B cell (primary cell): ENCODE data around the gene TUBA1C. TPM values are rescaled to one million over a fixed set of nuclear protein-coding genes. Genes with fewer than 3 reads are reported as not detected.

ENCODE experiments used
- ATAC-seq: fragments of 200-7000 bp; cut with Tn5 transposase; one replicate; pipeline ENCODE4 v1.10.0; 2021; ENCODE audit warnings: low read depth, mild to moderate bottlenecking, moderate number of reproducible peaks, moderate library complexity
- CTCF ChIA-PET: fragments of 350-600 bp; sonication (Branson Sonifier 250); formaldehyde crosslinking; loops from one replicate; lab custom pipeline; 2021; ENCODE audit warnings: antibody characterized with exemption, inconsistent platforms; lab: Charles Lee
- POLR2A ChIA-PET: fragments of 350-600 bp; sonication (Branson Sonifier 250); formaldehyde crosslinking; loops from one replicate; lab custom pipeline; 2021; ENCODE audit warnings: antibody characterized with exemption; lab: Charles Lee
- DNase-seq: peaks from one replicate; pipeline ENCODE4 v3.0.0; 2013
- H2AFZ ChIP-seq: 2 replicates; pipeline ENCODE4 v1.6.1; 2012; ENCODE audit warnings: mild to moderate bottlenecking, low read depth, low read length; ENCODE audit not compliant: insufficient read depth, poor library complexity, severe bottlenecking
- H3K27ac ChIP-seq, 2 donors: 1 replicate in 1 of 2; 2 replicates in 1 of 2; pipeline ENCODE4 v1.5.1; 2012 to 2013; ENCODE audit warnings: low read length in 2 of 2, mild to moderate bottlenecking in 2 of 2, moderate library complexity in 1 of 2
- H3K27me3 ChIP-seq, 4 experiments: fragments of 200-600 bp in 1 of 4; sonication (generic) in 1 of 4; replicated peaks in 1 of 4; 1 replicate in 2 of 4; 2 replicates in 2 of 4; pipeline versions ENCODE4 v1.6.1 to v1.7.0; 2013 to 2016; ENCODE audit warnings: low read length in 3 of 4, mild to moderate bottlenecking in 2 of 4, mixed read lengths in 1 of 4, moderate library complexity in 1 of 4; ENCODE audit not compliant: insufficient read depth in 4 of 4, control insufficient read depth in 3 of 4; ENCODE audit errors: control extremely low read depth in 1 of 4
- H3K36me3 ChIP-seq, 2 experiments: replicated peaks in 1 of 2; 1 replicate in 1 of 2; 2 replicates in 1 of 2; pipeline versions ENCODE4 v1.6.1 to v1.7.1; 2013; ENCODE audit warnings: low read length in 1 of 2; ENCODE audit not compliant: insufficient read depth in 2 of 2, control insufficient read depth in 1 of 2; ENCODE audit errors: control extremely low read depth in 1 of 2, extremely low read depth in 1 of 2
- H3K4me1 ChIP-seq, 2 donors: fragments of 200-600 bp in 1 of 2; sonication (generic) in 1 of 2; 1 replicate in 1 of 2; 2 replicates in 1 of 2; pipeline versions ENCODE4 v1.5.1 to v1.6.1; 2013 to 2017; ENCODE audit warnings: low read length in 2 of 2; ENCODE audit not compliant: control insufficient read depth in 2 of 2, insufficient read depth in 2 of 2
- H3K4me2 ChIP-seq: replicated peaks from 2 replicates; pipeline ENCODE3; 2012; ENCODE audit warnings: mild to moderate bottlenecking, low read depth, low read length; ENCODE audit not compliant: poor library complexity, severe bottlenecking
- H3K4me3 ChIP-seq, 5 experiments: fragments of 200-600 bp in 1 of 5; sonication (generic) in 1 of 5; 1 replicate in 3 of 5; 2 replicates in 2 of 5; pipeline versions ENCODE4 v1.5.1 to v1.7.0; 2011 to 2016; ENCODE audit warnings: low read length in 4 of 5, mild to moderate bottlenecking in 4 of 5, low read depth in 2 of 5, control low read depth in 1 of 5, moderate library complexity in 1 of 5; ENCODE audit not compliant: insufficient read depth in 1 of 5; ENCODE audit errors: control extremely low read depth in 1 of 5, extremely low read depth in 1 of 5
- H3K79me2 ChIP-seq: fragments of 200-600 bp; sonication (generic); one replicate; pipeline ENCODE4 v1.6.0; 2016; ENCODE audit warnings: low read length; ENCODE audit not compliant: control insufficient read depth, insufficient read depth
- H3K9ac ChIP-seq: fragments of 200-600 bp; sonication (generic); 2 replicates; pipeline ENCODE4 v1.6.1; 2017; ENCODE audit warnings: mild to moderate bottlenecking, low read length, moderate library complexity
- H3K9me3 ChIP-seq, 3 donors: one replicate each; pipeline versions ENCODE4 v1.6.1 to v1.7.1; 2013; ENCODE audit warnings: low read length in 2 of 3; ENCODE audit not compliant: control insufficient read depth in 2 of 3, insufficient read depth in 1 of 3; ENCODE audit errors: control extremely low read depth in 1 of 3
- H4K20me1 ChIP-seq: 2 replicates; pipeline ENCODE4 v1.6.0; 2012; ENCODE audit warnings: mild to moderate bottlenecking, low read length; ENCODE audit not compliant: insufficient read depth, control insufficient read depth, poor library complexity, severe bottlenecking
- H3K27ac Mint-ChIP-seq: one replicate; pipeline ENCODE4 v1.8.0; 2021; ENCODE audit warnings: mixed read lengths
- H3K27me3 Mint-ChIP-seq: one replicate; pipeline ENCODE4 v1.8.0; 2021; ENCODE audit warnings: mixed read lengths
- H3K4me1 Mint-ChIP-seq: one replicate; pipeline ENCODE4 v1.8.0; 2021; ENCODE audit warnings: mixed read lengths
- H3K4me3 Mint-ChIP-seq: one replicate; pipeline ENCODE4 v1.8.0; 2021; ENCODE audit warnings: mixed read lengths
- H3K9me3 Mint-ChIP-seq: one replicate; pipeline ENCODE4 v1.8.0; 2022; ENCODE audit warnings: mixed read lengths; ENCODE audit not compliant: insufficient read depth
- CTCF ChIP-seq: fragments of 200-600 bp; IDR thresholded peaks from one replicate; pipeline ENCODE4 v1.8.0; 2022; ENCODE audit warnings: antibody characterized with exemption, mild to moderate bottlenecking
- EZH2 ChIP-seq: IDR thresholded peaks from 2 replicates; pipeline ENCODE4 v1.6.1; 2012; ENCODE audit warnings: borderline replicate concordance, low read depth, mild to moderate bottlenecking, moderate library complexity, low read length; ENCODE audit not compliant: insufficient read depth, poor library complexity, severe bottlenecking
- WGBS: methylation state at CpG from one replicate; pipeline ENCODE4 v1.1.5; 2013; ENCODE audit warnings: missing lambda C conversion rate; ENCODE audit not compliant: insufficient coverage; 5-methylcytosine and 5-hydroxymethylcytosine counted together
- intact Hi-C: fragments of 100-400 bp; cut with micrococcal nuclease; formaldehyde crosslinking; loops from one replicate; pipeline ENCODE4 v1.10.0; 2022
- polyA plus RNA-seq: library from polyadenylated mRNA; depleted of rRNA; stranded (reverse); fragments of >200 nt; gene quantifications from 2 replicates; pipeline ENCODE4 v1.2.3, GENCODE V29; 2012
- total RNA-seq, 2 donors: library from RNA; stranded (reverse); fragments of 120-200 nt in 1 of 2; gene quantifications; 1 replicate in 1 of 2; 2 replicates in 1 of 2; pipeline versions ENCODE4 v1.2.3 to v1.2.4, GENCODE V29; 2013 to 2022

The TUBA1C gene
- total and polyA plus RNA-seq, 2 donors (not counting 1 experiment from before 2014, with no cell fraction given), result 34.9 to 121 TPM

- WGBS, result 51% methylated on average over 6 of the region's 6 CpGs
- Histone ChIP-seq H4K20me1 (no peaks in the 10 kb centered on the region), H3K27ac (no peak overlapping the region), H3K27me3 (peaks cover 0 to 68% (median 34%) of the 10 kb centered on the region in 4 experiments), H2AFZ (no peak overlapping the region), H3K9me3 (peaks cover 0 to 18% (median 0%) of the 10 kb centered on the region in 3 donors), H3K9ac (no peak overlapping the region), H3K4me2 (no peak overlapping the region), H3K4me1 (peaks cover 30 to 40% of the 10 kb centered on the region in 2 donors), H3K36me3 (no peaks in the 10 kb centered on the region), H3K4me3 (no peak overlapping the region), H3K79me2 (no peaks in the 10 kb centered on the region)
- TF ChIP-seq EZH2, result no peak
- no peak for TF ChIP-seq CTCF
- DNase-seq (no peak), ATAC-seq (no peak)
- H3K27me3 Mint-ChIP-seq, result peaks cover 55% of the 10 kb centered on the region
- POLR2A ChIA-PET, result no interaction called here
- no peak overlapping the region for H3K27ac Mint-ChIP-seq
- intact Hi-C loops, result no loop called here
- no peaks in the 10 kb centered on the region for H3K9me3 Mint-ChIP-seq
- CTCF ChIA-PET, result interaction anchor here (1.8 to 5.3 kb wide), 2 partner anchors 10 to 49 kb away, joined by 9 to 30 read pairs; partner anchors contain the start of gene DNAJC22
- peaks cover 27% of the 10 kb centered on the region for H3K4me1 Mint-ChIP-seq
- peak overlapping the region; percentile 67 for H3K4me3 Mint-ChIP-seq
These were observed 33.3 kb downstream of the TUBA1C start for GRCh38 chr12:49298160-49298559.

GRCh38 chr12:49301760-49302159 is 36.9 kb downstream of the TUBA1C start:
- ATAC-seq, result no peak
- H3K27ac ChIP-seq, result no peak overlapping the region
- no peak overlapping the region for H2AFZ ChIP-seq
- H3K4me3 ChIP-seq, result no peak overlapping the region
- TF ChIP-seq CTCF (no peak), EZH2 (no peak)
- H4K20me1 ChIP-seq, result no peaks in the 10 kb centered on the region
- no peaks in the 10 kb centered on the region for H3K9me3 Mint-ChIP-seq
- no peak overlapping the region for H3K9ac ChIP-seq
- DNase-seq, result no peak
- intact Hi-C loops, result no loop called here
- H3K27me3 ChIP-seq, result peaks cover 0 to 43% (median 20%) of the 10 kb centered on the region in 4 experiments
- H3K4me1 Mint-ChIP-seq, result peaks cover 18% of the 10 kb centered on the region
- peaks cover 14 to 17% of the 10 kb centered on the region in 2 donors for H3K4me1 ChIP-seq
- H3K27me3 Mint-ChIP-seq, result peaks cover 53% of the 10 kb centered on the region
- ChIA-PET POLR2A (no interaction called here), CTCF (interaction anchor here (0.7 to 1.5 kb wide), 2 partner anchors 13 to 60 kb away, joined by 3 to 6 read pairs; no protein-coding TSS in a partner anchor)
- H3K4me2 ChIP-seq, result no peak overlapping the region
- peaks cover 0 to 6% (median 0%) of the 10 kb centered on the region in 3 donors for H3K9me3 ChIP-seq
- H3K36me3 ChIP-seq, result no peaks in the 10 kb centered on the region
- WGBS, result 66% methylated on average over 3 of the region's 4 CpGs
- no peak overlapping the region for H3K27ac Mint-ChIP-seq
- no peak overlapping the region for H3K4me3 Mint-ChIP-seq
- no peaks in the 10 kb centered on the region for H3K79me2 ChIP-seq
